ENCODE measurements around the gene UBE2J2.
A peak's percentile ranks its signal among the peaks of the same experiment; 100 is the strongest.

The UBE2J2 gene

DNA sequence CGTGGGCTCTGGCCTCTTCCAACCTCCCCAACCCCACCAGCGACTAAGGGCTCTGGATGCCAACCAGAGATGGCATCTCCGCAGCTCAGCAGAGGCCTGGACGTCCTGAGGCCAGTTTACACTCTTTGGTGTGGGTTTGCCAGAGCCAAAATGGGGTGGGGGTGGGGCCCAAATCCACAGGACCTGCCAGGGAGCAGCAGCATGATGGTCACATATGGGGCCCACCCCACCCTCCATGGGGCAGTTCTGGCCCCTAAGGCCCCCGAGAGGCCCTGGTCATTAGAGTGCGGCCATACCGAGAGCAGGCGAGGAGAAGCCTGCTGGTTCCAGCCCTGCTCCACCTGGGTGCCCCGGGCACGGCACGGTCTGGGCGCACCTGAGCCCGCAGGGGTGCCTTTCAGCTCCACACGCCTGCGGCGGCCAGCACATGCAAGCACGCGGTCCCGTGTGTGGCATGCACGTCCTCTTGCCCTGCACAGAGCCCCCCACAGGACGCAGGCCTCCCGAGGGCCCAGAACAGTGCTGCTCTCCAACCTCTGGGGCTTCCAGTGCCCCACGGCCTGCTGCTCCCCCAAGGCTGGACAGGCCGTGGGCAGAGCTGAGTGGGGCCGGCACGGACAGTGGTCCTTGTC is 31.9 kb downstream of the UBE2J2 start:
- ATAC-seq (ENCODE audit: low read depth), result no peak
- H3K36me3 Mint-ChIP-seq, result no peaks in the 10 kb centered on the region
- H3K27me3 Mint-ChIP-seq, result peaks cover 10% of the 10 kb centered on the region
- no peaks in the 10 kb centered on the region for H3K9me3 Mint-ChIP-seq
- H3K4me1 Mint-ChIP-seq, result no peaks in the 10 kb centered on the region
- H3K4me3 Mint-ChIP-seq, result no peak overlapping the region
- no peak overlapping the region for H3K27ac Mint-ChIP-seq
- DNase-seq (ENCODE audit: low spot score in 2 of 2), result no peak

GRCh38 chr1:1240822-1241587 is 32.6 kb downstream of the UBE2J2 start:
- Mint-ChIP-seq H3K27ac (no peak overlapping the region), H3K9me3 (no peaks in the 10 kb centered on the region), H3K4me3 (no peak overlapping the region), H3K27me3 (peaks cover 10% of the 10 kb centered on the region), H3K36me3 (no peaks in the 10 kb centered on the region), H3K4me1 (no peaks in the 10 kb centered on the region)
- DNase-seq (ENCODE audit: low spot score in 2 of 2), result no peak
- ATAC-seq (ENCODE audit: low read depth), result no peak

GRCh38 chr1:1240348-1240732 is 33.3 kb downstream of the UBE2J2 start:
- Mint-ChIP-seq H3K27me3 (peaks cover 10% of the 10 kb centered on the region), H3K27ac (no peak overlapping the region), H3K9me3 (no peaks in the 10 kb centered on the region), H3K4me1 (no peaks in the 10 kb centered on the region), H3K36me3 (no peaks in the 10 kb centered on the region), H3K4me3 (no peak overlapping the region)
- no peak for DNase-seq (ENCODE audit: low spot score in 2 of 2)
- no peak for ATAC-seq (ENCODE audit: low read depth)

DNA sequence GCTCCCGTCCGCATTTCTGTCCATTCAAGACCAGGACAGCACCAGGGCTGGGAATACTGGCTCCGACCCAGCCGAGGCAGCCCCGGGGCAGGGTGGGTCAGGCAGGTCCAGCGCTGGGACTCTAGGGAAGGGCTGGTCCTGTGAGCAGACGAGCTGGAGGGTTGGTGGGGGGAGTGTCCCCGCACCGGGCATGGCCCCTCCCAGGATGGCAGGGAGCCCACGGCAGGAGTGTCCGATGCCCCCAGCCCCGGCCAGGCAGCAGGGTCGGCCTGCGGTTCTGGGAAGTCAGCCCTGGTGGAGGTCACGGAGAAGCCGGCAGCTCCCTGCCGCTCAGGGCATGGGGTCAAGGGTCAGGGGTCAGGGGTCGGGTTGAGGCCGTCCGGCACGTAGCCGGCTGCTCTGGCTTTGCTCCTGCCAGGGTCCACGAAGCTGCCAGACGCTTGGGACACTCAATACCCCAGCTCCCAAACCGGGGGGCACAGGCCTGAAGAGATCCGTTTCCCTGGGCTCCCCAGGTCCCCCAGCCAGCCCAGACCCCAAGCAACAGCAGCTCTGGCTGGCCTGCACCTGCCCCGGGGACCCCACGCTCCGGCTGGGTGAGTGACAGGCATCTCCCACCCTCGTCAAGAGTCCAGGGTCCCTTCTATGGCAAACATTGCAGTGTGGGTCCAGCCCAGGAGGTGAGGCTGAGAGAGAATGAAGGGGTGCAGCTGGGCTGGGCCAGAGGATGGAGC is 33.9 kb downstream of the UBE2J2 start:
- Mint-ChIP-seq H3K4me3 (no peak overlapping the region), H3K27ac (no peak overlapping the region), H3K27me3 (peaks cover 10% of the 10 kb centered on the region), H3K36me3 (no peaks in the 10 kb centered on the region), H3K4me1 (no peaks in the 10 kb centered on the region), H3K9me3 (no peaks in the 10 kb centered on the region)
- DNase-seq (ENCODE audit: low spot score in 2 of 2), result no peak
- ATAC-seq (ENCODE audit: low read depth), result no peak

DNA sequence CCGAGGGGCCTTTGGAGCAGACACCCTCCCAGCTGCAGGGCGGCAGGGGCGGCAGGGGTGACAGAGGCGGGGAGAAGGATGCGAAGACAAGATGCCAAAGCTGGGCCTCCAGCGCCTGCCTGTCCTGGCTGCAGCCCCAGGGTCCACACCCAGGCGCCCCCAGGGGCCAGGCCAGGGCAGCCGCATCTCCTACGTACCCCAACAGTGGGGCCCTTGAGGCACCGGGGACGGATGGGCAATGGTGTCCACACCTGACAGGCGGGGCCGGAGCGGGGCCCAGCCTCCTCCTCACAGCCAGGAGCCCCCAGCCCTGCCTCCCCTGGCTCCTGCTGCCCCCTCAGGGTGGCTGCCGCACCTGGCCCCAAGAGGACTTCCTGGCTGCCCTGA is 34.4 kb downstream of the UBE2J2 start:
- Mint-ChIP-seq H3K9me3 (no peaks in the 10 kb centered on the region), H3K27me3 (peaks cover 10% of the 10 kb centered on the region), H3K4me1 (peaks cover 5% of the 10 kb centered on the region), H3K36me3 (no peaks in the 10 kb centered on the region), H3K27ac (no peak overlapping the region), H3K4me3 (no peak overlapping the region)
- ATAC-seq (ENCODE audit: low read depth) (no peak), DNase-seq (ENCODE audit: low spot score in 2 of 2) (no peak)

- Mint-ChIP-seq H3K27ac (no peak overlapping the region), H3K27me3 (peaks cover 10% of the 10 kb centered on the region), H3K36me3 (no peaks in the 10 kb centered on the region), H3K4me3 (no peak overlapping the region), H3K4me1 (peaks cover 7% of the 10 kb centered on the region), H3K9me3 (no peaks in the 10 kb centered on the region)
- DNase-seq (ENCODE audit: low spot score in 2 of 2) (no peak), ATAC-seq (ENCODE audit: low read depth) (no peak)
Measured at GRCh38 chr1:1238702-1239178, 34.9 kb downstream of the UBE2J2 start.

GRCh38 chr1:1237874-1238701 is 35.6 kb downstream of the UBE2J2 start:
- Mint-ChIP-seq H3K27me3 (peaks cover 10% of the 10 kb centered on the region), H3K4me1 (peaks cover 10% of the 10 kb centered on the region), H3K9me3 (no peaks in the 10 kb centered on the region), H3K4me3 (peak overlapping the region; percentile 27), H3K36me3 (no peaks in the 10 kb centered on the region), H3K27ac (no peak overlapping the region)
- DNase-seq (ENCODE audit: low spot score in 2 of 2) (no peak), ATAC-seq (ENCODE audit: low read depth) (peak; percentile 66)

DNA sequence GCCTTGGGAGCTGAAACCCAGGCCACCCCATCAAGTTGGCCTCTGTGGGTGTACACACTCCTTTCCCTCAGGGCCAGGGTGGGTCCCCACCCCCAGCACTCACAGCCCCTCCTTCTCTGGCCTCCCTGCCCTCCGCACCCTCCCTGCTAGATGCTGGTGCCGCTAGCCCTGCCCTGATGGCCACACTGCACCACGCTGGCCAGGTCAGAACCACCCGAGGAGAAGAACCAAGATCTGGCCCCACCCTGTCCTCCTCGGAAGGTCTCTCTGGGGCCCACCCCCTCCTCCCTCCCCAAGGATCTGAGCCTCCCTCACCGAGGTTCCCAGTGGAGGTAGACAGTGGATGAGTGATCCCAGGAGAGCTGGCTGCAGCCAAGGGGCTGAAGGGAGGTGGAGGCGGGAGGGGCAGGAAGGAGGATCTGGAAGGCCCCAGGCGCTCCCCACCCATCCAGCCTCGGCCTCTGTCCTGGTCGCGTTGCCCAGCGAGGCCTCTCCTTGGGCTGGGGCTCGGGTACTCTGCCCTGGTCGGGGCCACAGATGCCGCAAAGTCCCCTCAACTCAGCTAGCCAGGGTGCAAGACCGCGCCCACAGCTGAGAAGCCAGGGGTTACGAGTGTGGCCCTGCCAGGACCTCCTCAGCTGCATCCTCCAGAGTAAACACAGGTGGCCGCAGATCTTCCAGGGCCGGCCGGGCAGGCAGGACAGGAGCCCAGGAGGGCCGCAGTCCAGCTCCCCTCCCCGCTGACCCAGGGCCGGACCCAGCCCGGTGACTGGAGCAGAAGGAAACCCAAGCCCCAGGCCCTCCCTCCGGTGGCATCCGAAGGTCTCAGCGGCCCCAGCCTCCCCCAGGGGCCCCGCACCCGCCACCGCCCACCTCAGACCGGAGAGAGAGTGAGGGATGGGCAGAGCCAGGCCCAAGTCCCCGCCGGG is 36.4 kb downstream of the UBE2J2 start:
- Mint-ChIP-seq H3K9me3 (no peaks in the 10 kb centered on the region), H3K4me3 (peak overlapping the region; percentile 27), H3K27ac (no peak overlapping the region), H3K4me1 (peaks cover 10% of the 10 kb centered on the region), H3K27me3 (peaks cover 10% of the 10 kb centered on the region), H3K36me3 (no peaks in the 10 kb centered on the region)
- no peak for DNase-seq (ENCODE audit: low spot score in 2 of 2)
- ATAC-seq (ENCODE audit: low read depth), result no peak

DNA sequence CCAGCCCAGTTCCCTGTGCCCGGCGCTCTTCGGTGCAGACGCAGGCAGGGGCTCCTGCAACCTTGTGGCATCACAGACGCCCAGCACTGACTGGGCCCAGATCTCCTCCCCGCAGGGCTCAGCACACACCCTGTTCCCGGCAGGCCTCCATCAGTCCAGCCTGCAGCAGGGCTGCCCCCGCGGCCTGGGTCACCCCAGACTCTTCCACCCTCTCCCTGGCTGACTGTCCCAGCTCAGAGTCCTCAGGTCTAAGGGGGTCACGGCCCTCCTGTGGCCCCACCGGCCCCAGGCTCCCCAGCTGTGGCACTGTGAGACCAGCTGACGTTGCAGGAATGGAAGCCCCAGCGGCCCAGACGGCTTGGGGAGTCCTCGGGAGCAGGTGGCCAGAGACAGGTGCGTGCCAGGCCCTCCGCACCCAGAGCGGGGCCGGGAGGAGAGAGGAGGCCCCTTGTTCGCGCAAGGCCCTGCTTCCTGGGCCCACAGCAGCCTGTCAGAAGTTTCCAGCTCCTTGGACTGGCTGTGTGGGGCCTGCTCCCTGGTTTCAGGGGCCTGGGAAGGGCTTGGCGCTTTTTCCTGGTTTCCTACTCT is 37.4 kb downstream of the UBE2J2 start:
- Mint-ChIP-seq H3K4me3 (no peak overlapping the region), H3K4me1 (peaks cover 10% of the 10 kb centered on the region), H3K27ac (no peak overlapping the region), H3K36me3 (no peaks in the 10 kb centered on the region), H3K9me3 (no peaks in the 10 kb centered on the region), H3K27me3 (peaks cover 8% of the 10 kb centered on the region)
- DNase-seq (ENCODE audit: low spot score in 2 of 2), result no peak
- ATAC-seq (ENCODE audit: low read depth), result no peak

DNA sequence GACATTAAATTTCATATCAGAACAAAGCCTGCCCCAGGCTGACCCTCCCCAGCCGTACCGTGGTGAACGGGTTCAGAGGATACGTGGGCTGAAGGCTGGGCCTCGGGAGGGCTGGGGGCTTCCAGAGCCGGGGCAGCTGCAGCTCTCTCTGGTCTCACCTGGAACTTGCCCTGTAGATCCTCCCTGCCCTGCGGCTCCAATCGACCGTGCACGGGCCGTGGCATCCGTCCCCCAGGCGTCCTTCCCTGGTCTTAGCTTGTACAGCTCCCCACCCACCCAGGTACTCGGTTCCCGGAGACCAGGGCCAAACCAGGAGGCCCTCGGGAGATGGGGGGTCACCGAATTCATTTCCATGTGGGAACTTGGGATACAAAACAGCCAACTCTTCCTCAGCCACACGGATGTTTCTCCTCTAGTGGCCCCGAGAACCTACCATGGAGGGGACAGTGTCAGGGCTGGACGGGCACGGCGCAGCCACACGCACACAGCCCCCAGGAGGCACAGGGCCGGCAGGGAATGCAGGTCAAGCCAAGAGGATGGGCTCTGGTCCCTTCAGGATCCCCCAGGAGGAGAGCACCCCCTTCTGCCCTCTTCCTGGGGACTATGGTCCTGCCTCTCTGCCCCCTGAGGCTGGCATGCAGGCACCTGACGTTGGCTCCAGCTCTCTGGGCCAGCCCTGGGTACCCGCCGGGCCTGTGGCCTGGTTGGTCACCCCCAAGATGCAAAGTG is 38.5 kb downstream of the UBE2J2 start:
- Mint-ChIP-seq H3K4me3 (no peak overlapping the region), H3K36me3 (no peaks in the 10 kb centered on the region), H3K27ac (no peak overlapping the region), H3K27me3 (peaks cover 6% of the 10 kb centered on the region), H3K4me1 (peaks cover 13% of the 10 kb centered on the region), H3K9me3 (no peaks in the 10 kb centered on the region)
- DNase-seq (ENCODE audit: low spot score in 2 of 2) (no peak), ATAC-seq (ENCODE audit: low read depth) (no peak)

GRCh38 chr1:1234180-1234808 is 39.4 kb downstream of the UBE2J2 start:
- H3K4me3 Mint-ChIP-seq, result no peak overlapping the region
- H3K9me3 Mint-ChIP-seq, result no peaks in the 10 kb centered on the region
- H3K4me1 Mint-ChIP-seq, result peaks cover 21% of the 10 kb centered on the region
- no peak for ATAC-seq (ENCODE audit: low read depth)
- peaks cover 5% of the 10 kb centered on the region for H3K36me3 Mint-ChIP-seq
- H3K27ac Mint-ChIP-seq, result no peak overlapping the region
- H3K27me3 Mint-ChIP-seq, result peaks cover 2% of the 10 kb centered on the region
- no peak for DNase-seq (ENCODE audit: low spot score in 2 of 2)

DNA sequence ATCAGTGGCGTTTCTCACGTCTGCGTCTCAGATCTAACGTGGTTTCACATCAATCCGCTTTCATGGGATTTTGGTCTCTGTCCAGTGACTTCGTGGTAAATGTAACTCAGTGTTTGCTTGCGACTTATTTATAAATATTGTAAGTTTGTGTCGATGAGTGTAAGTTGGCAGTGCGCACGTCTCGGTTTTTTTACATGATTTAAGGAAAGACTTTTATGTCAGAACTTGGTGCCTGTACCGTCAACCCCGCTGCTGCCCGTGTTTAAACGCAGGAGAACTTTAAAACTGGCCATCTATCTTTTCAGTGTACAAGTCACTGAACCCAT is 40.1 kb downstream of the UBE2J2 start:
- peaks cover 21% of the 10 kb centered on the region for H3K4me1 Mint-ChIP-seq
- H3K36me3 Mint-ChIP-seq, result peaks cover 5% of the 10 kb centered on the region
- peaks cover 2% of the 10 kb centered on the region for H3K27me3 Mint-ChIP-seq

More for the DNA sequence above, 40.1 kb downstream of the UBE2J2 start:
- ATAC-seq (ENCODE audit: low read depth) (no peak), DNase-seq (ENCODE audit: low spot score in 2 of 2) (no peak)
- H3K9me3 Mint-ChIP-seq, result no peaks in the 10 kb centered on the region
- H3K27ac Mint-ChIP-seq, result no peak overlapping the region
- peak overlapping the region; percentile 77 for H3K4me3 Mint-ChIP-seq

Data from memory B cell (primary cell).